HG03378 (cell line): ENCODE measurements around the gene GOLPH3.
A peak's percentile ranks its signal among the peaks of the same experiment; 100 is the strongest.
"Not testable (repeated sequence)": the region's sequence is repeated elsewhere in the genome, so short reads cannot be mapped to it uniquely, and the experiment has no call there.

Source experiments
- ATAC-seq: cut with Tn5 transposase; IDR thresholded peaks from one replicate; pipeline ENCODE4 v1.9.1; 2021; ENCODE audit warnings: mild to moderate bottlenecking, moderate library complexity; ENCODE audit not compliant: unreplicated experiment

GOLPH3 gene

DNA sequence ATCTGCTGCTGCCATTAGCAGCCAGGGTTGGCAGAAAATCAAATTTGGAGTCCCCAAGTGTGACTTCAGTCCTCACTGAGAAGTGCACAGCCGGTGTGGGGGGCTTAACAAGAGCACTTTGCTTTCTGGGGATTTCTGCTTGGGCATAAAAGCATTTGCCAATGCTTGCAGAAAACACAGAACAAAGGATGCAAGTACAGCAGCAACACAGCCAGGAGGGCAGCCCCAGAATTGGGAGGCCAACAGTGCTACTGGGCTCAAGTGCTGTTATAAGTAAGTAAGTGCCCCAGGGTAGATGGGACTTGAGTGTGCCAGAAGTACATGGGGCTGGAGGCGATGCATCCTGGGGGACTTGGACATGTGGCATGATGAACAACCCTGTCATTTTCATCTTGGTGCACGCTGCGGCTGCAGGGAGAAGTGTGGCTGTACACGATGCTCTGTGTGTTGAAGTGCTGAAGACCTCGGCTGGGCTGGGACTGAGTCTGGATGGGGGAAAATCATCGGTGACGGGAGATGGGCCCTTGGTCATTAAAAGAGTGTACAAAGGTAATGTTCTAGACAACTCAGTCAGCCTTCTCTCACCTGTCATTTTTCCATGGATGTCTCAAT is 73.3 kb downstream of the GOLPH3 start:
- ATAC-seq: no peak

DNA sequence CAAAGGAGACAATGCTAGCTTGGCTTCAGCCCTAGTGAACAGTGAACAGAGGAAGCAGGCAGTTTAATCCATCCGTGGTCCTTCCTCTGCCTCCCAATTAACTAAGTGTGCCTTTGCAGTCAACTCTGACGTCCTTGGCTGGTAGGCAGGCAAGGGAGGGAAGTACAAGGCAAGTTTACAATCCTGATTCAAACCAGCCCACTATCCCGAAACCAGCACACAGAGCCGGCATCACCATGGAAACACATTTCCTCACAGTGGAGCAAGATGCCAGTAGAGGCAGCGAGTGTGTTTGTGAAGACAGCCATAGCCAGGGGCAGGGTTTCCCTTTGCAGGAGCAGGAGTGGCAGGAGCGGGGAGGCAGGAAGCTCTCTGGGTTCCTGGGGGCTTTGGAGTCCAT is 73.9 kb downstream of the GOLPH3 start:
- no peak for ATAC-seq

DNA sequence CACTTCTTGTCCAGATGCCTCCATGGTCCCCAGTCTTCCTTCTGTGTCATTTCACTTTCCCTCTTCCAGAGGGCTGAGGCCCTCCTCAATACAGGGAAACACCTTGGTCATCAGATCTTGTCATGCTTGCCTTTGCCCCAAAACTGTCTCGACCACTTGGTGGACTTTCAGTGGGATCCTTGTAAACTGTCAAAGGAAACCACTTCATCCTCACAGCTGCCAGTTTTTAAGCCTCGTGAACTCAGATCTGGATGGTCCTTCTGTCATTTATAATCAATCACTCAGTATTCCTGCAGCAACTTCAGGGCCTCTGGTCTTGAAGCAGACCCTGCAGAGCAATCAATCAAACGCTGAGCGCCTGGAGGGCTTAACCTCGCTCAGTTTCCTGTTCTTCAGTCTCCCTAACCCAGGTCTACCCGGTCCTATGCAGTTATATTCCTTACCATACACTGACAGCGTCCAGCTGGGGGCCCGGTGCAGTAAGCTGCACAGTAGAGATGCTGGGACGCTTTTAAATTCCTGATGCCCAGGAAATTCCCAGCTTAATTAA is 74.6 kb downstream of the GOLPH3 start:
- no peak for ATAC-seq

DNA sequence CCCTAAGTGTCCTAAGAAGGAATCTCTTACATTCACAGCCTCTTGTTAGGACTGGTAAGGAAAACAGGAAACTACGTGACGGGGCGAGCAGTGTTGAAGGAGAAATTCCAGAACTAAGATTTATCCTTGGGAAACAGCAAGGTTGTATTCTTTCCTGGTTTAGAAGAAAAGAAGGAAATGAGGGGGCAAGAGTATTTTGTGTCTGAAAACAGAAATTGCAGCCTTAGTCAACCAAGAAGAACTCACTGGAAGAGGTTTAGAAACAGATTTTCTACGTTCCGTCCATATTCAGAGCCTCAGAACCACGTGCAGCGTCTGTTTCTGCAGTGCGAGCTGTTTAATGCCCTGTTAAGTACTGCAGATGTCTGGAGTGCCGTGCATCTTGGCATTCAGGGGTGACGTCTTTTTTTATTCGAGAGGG is 75.2 kb downstream of the GOLPH3 start:
- no peak for ATAC-seq

DNA sequence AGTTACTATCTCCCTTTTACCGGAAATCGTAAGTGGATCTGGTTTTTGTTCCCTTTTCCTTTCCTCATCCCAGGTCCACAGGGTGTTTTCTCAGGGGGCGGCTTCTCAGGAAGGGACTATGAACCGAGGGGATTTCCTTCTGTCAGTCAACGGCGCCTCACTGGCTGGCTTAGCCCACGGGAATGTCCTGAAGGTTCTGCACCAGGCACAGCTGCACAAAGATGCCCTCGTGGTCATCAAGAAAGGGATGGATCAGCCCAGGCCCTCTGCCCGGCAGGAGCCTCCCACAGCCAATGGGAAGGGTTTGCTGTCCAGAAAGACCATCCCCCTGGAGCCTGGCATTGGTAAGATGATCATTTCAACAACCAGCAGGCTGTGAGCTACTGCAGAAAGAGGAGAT is 75.8 kb downstream of the GOLPH3 start:
- no peak for ATAC-seq

DNA sequence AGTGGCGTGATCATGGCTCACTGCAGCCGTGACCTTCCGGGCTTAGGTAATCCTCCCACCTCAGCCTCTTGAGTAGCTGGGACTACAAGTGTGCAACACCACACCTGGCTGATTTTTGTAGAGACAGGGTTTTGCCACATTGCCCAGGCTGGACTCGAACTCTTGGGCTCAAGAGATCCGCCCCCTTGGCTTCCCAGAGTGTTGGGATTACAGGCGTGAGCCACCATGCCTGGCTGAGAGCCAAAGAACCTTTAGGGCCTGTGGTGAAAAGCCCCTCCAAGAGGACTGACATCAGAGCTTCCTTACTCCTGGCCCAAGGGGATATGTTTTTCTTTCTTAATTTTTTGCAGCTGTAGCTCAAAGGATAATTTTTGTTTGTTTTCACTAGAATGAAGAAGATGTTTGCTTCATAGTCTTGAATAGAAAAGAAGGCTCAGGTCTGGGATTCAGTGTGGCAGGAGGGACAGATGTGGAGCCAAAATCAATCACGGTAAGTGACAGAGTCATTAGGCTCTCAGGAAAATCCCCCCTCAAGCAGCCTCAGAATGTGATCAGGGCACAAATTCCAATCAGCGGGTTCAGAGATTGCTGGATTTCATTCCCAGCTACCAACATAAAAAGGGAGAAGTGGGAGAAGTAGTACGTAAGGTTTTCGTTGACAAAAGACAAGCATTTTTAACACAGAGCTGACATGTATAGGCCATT is 77.1 kb downstream of the GOLPH3 start:
- ATAC-seq: no peak

DNA sequence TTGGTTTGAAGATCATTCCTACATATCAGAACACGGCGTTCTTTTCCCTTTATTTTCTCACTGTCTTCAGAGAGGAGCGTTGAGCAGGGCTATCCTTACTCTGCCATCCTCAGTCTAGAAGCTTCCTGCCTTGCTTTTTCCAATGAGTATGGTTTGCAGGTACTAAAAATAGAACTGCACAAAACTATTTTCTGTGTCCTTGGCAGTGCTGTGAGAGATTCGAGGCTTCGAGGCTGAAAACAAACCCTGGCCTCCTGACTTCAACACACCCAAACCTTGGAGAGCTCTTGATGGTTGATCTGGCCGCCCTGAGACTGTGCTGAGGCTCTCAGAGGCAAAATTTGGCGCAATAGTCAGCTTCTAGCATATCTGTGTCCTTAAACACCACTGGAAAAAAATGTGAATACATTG is 78.9 kb downstream of the GOLPH3 start:
- no peak for ATAC-seq

DNA sequence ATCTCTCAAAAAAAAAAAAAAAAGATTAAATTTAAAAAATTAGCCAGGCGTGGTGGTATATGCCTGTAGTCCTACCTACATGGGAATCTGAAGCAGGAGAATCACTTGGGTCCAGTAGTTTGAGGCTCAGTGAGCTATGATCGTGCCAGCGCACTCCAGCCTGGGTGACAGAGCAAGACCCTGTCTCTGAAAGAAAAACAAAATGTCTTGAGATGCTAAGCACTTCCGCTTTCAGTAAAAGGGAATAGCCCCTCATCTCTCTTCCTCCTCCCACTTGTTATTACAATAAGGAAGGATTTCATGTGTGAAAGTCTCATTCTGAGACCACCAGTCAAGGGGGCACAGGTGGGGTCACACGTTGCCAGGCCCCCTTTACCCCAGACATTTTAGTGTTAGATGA is 79.4 kb downstream of the GOLPH3 start:
- no peak for ATAC-seq

DNA sequence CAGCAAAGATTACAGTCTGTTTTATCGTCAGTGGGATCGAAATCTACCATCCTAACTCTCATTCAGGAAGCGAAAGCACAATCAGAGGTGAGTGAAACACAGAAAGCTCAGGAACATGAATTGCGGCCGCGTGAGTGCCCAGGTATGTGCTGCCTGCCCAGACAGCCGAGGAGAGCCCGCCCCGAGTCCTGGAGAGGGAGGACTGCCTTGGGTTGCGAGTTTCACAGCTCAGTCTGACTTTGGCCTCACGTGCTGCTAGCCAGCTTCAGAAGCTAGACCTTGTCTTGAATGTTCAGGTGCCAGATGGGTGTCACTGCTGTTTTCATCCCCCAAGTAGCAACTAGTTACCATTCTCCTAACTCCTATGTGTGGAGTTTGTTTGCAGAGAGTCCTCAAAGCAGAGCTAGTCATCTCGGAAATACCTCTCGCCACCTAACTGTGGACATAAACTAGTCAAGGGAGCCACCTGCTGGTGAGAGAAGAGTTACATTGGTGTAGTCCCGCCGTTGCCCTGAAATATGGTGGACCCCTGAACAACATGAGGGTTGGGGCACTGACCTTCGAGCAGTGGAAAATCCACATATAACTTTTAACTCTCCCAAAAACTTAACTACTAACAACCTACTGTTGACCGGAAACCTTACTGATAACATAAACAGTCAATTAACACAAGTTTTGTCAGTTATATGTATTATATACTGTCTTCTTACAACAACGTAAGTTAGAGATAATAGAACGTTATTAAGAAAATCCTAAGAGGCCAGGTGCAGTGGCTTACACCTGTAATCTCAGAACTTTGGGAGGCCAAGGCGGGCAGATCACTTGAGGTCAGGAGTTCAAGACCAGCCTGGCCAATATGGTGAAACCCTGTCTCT is 80.9 kb downstream of the GOLPH3 start:
- ATAC-seq: peak; percentile 95

DNA sequence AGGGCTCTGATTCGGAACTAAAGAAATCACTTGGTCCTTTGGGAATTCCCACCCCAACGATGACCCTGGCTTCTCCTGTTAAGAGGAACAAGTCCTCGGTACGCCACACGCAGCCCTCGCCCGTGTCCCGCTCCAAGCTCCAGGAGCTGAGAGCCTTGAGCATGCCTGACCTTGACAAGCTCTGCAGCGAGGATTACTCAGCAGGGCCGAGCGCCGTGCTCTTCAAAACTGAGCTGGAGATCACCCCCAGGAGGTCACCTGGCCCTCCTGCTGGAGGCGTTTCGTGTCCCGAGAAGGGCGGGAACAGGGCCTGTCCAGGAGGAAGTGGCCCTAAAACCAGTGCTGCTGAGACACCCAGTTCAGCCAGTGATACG is 83.4 kb downstream of the GOLPH3 start:
- ATAC-seq: no peak

DNA sequence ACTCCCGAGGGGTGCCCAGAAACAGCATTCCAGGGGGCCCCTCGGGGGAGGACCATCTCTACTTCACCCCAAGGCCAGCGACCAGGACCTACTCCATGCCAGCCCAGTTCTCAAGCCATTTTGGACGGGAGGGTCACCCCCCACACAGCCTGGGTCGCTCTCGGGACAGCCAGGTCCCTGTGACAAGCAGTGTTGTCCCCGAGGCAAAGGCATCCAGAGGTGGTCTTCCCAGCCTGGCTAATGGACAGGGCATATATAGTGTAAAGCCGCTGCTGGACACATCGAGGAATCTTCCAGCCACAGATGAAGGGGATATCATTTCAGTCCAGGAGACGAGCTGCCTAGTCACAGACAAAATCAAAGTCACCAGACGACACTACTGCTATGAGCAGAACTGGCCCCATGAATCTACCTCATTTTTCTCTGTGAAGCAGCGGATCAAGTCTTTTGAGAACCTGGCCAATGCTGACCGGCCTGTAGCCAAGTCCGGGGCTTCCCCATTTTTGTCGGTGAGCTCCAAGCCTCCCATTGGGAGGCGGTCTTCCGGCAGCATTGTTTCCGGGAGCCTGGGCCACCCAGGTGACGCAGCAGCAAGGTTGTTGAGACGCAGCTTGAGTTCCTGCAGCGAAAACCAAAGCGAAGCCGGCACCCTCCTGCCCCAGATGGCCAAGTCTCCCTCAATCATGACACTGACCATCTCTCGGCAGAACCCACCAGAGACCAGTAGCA is 83.9 kb downstream of the GOLPH3 start:
- ATAC-seq: no peak

DNA sequence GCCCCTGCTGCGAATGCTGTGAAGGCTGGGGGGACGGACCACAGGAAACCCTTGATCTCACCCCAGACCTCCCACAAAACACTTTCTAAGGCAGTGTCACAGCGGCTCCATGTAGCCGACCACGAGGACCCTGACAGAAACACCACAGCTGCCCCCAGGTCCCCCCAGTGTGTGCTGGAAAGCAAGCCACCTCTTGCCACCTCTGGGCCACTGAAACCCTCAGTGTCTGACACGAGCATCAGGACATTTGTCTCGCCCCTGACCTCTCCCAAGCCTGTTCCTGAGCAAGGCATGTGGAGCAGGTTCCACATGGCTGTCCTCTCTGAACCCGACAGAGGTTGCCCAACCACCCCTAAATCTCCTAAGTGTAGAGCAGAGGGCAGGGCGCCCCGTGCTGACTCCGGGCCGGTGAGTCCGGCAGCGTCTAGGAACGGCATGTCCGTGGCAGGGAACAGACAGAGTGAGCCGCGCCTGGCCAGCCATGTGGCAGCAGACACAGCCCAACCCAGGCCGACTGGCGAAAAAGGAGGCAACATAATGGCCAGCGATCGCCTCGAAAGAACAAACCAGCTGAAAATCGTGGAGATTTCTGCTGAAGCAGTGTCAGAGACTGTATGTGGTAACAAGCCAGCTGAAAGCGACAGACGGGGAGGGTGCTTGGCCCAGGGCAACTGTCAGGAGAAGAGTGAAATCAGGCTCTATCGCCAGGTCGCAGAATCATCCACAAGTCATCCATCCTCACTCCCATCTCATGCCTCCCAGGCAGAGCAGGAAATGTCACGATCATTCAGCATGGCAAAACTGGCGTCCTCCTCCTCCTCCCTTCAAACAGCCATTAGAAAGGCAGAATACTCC is 84.7 kb downstream of the GOLPH3 start:
- no peak for ATAC-seq

DNA sequence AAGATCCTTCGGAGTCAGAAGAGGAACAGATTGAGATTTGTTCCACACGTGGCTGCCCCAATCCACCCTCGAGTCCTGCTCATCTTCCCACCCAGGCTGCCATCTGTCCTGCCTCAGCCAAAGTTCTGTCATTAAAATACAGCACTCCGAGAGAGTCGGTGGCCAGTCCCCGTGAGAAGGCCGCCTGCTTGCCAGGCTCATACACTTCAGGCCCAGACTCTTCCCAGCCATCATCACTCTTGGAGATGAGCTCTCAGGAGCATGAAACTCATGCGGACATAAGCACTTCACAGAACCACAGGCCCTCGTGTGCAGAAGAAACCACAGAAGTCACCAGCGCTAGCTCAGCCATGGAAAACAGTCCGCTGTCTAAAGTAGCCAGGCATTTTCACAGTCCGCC is 85.9 kb downstream of the GOLPH3 start:
- no peak for ATAC-seq

DNA sequence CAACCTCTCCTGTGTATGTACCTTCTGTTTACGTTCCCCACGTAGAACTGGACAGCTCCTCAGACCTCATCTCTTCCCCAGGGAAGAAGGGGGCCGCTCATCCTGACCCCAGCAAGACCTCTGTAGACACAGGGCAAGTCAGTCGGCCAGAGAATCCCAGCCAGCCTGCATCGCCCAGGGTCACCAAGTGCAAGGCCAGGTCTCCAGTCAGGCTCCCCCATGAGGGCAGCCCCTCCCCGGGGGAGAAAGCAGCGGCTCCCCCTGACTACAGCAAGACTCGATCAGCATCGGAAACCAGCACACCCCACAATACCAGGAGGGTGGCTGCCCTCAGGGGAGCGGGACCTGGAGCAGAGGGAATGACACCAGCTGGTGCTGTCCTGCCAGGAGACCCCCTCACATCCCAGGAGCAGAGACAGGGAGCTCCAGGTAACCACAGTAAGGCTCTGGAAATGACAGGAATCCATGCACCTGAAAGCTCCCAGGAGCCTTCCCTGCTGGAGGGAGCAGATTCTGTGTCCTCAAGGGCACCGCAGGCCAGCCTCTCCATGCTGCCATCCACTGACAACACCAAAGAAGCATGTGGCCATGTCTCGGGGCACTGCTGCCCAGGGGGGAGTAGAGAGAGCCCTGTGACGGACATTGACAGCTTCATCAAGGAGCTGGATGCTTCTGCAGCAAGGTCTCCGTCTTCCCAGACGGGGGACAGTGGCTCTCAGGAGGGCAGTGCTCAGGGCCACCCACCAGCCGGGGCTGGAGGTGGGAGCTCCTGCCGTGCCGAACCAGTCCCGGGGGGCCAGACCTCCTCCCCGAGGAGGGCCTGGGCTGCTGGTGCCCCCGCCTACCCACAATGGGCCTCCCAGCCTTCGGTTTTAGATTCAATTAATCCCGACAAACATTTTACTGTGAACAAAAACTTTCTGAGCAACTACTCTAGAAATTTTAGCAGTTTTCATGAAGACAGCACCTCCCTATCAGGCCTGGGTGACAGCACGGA is 86.7 kb downstream of the GOLPH3 start:
- ATAC-seq: no peak

DNA sequence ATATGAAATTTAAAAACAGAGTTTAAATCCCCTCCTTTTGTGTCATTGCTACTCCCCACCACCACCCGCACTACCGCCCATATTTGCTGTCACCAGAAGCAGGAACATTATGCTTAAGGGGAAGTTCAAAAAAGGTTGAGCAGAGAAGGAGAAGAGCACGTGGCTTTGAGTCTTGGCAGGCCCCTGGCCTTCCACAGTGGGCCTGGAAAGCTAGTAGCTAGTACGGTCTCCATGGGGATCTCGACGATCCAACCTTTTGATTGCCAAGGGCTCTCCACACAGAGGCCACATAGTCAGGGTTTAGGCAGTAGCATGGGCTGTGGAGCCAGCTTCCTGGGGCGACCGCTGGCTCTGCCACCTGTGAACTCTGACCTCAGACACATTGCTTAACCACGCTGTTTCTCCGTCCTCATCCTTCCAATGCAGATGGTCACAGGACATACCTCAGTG is 90.1 kb downstream of the GOLPH3 start:
- no peak for ATAC-seq

DNA sequence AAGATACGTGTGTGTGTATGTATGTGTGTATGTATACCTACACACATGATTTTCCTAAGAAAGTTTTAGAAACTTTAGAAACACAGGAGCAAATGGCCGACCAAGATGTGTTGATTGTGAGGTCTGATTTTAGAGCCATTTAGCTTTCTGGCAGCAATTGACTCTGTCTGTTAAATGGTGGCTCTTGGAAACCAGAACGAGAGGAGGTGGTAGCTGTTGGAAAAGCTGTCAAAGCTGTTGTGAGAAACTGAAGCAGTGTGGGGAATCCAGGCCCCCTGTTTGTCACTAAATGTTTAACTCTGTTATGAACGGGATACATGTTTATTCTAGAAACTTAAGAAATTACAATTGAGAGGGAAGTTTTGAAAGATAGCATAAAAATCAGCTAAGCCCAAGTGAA is 91.4 kb downstream of the GOLPH3 start:
- no peak for ATAC-seq

DNA sequence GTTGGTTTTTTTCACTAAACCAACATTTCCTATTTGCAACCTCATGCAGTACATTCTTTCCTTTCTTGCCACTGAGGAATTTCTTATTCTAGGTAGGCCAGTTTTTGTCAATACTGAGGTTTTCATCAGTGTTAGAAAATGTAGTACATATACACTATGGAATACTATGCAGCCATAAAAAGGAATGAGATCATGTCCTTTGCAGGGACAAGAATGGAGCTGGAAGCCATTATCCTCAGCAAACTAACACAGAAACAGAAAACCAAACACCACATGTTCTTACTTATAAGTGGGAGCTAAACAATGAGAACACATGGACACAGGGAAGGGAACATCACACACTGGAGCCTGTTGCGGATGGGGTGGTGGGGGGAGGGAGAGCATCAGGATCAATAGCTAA is 93.6 kb downstream of the GOLPH3 start:
- not testable (repeated sequence) for ATAC-seq

DNA sequence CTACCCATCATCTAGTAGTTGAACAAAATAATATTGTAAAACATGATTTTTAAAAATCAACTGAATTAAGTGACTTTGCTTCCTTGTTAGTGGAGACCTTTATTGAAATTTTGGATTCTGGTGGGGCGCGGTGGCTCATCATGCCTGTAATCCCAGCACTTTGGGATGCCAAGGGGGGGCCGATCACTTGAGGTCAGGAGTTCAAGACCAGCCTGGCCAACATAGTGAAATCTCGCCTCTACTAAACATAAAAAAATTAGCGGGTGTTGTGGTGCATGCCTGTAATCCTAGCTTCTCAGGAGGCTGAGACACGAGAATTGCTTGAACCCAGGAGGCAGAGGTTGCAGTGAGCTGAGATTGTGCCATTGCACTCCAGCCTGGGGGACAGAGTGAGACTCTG is 95.3 kb downstream of the GOLPH3 start:
- not testable (repeated sequence) for ATAC-seq
